GM10266 (cell line): ENCODE measurements around the gene CLIP1.
"Not testable (repeated sequence)": the region's sequence is repeated elsewhere in the genome, so short reads cannot be mapped to it uniquely, and the experiment has no call there.

Source experiments
- DNase-seq: peaks from one replicate; pipeline ENCODE4 v3.0.0; 2012; ENCODE audit errors: extremely low spot score
- TF ChIP-seq, protein P1 (sequence below): IDR thresholded peaks from 2 replicates; pipeline ENCODE4 v1.5.1; 2012; ENCODE audit warnings: mild to moderate bottlenecking, low read depth; ENCODE audit not compliant: control insufficient read depth, insufficient read depth; ENCODE audit errors: missing control alignments

The CLIP1 gene

DNA sequence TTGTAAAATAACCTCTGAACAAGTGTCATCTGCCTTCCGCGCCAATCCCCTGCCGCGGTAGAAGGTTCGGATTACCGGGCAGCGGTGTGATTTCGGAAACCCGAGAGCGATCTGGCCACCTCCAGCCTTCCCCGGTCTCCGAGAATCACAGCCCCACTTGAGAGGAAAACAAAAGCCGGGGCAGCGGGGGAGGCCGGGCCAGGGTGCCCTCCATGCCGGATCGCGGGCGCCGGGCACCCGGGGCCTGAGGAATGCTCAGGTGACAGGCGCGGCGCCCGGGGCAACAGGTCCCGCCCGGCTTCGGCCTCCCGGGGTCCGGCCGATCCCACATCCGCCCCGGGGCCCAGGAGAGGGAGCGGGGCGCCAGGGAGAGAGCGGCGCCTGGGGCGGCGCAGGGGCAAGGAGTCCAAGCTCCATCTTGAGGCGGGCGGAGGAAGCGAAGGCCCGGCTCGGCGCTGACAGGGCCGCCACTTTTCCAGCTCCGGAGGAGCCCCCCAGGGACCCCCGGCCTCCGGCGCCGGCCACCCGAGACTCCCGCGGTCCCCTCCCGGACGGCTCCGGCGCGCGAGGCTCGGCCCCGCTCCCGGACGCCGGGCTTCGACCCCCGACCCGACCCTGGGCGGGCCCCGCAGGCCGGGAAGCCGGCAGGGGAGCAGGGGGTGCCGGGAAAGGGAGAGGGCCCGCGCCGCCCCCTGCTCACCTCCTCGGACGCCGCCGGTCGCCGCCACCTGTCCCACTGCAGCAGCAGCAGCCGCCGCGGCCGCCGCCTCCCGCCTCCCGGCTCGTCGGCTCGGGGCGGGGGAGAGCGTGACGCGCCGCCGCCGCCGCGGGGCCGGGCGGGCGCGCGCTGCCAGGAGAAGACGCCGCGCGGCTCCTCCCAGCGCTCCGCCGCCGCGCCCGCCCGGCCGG, at the start of gene CLIP1:
TSS of gene CLIP1 (minus strand) at position 849 of the 909 bp plus-strand sequence. CDS start 42,217 bp downstream, outside the sequence.
- TF ChIP-seq, protein P1, sequence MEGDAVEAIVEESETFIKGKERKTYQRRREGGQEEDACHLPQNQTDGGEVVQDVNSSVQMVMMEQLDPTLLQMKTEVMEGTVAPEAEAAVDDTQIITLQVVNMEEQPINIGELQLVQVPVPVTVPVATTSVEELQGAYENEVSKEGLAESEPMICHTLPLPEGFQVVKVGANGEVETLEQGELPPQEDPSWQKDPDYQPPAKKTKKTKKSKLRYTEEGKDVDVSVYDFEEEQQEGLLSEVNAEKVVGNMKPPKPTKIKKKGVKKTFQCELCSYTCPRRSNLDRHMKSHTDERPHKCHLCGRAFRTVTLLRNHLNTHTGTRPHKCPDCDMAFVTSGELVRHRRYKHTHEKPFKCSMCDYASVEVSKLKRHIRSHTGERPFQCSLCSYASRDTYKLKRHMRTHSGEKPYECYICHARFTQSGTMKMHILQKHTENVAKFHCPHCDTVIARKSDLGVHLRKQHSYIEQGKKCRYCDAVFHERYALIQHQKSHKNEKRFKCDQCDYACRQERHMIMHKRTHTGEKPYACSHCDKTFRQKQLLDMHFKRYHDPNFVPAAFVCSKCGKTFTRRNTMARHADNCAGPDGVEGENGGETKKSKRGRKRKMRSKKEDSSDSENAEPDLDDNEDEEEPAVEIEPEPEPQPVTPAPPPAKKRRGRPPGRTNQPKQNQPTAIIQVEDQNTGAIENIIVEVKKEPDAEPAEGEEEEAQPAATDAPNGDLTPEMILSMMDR: peak; percentile 72
- DNase-seq: peak; percentile 81

DNA sequence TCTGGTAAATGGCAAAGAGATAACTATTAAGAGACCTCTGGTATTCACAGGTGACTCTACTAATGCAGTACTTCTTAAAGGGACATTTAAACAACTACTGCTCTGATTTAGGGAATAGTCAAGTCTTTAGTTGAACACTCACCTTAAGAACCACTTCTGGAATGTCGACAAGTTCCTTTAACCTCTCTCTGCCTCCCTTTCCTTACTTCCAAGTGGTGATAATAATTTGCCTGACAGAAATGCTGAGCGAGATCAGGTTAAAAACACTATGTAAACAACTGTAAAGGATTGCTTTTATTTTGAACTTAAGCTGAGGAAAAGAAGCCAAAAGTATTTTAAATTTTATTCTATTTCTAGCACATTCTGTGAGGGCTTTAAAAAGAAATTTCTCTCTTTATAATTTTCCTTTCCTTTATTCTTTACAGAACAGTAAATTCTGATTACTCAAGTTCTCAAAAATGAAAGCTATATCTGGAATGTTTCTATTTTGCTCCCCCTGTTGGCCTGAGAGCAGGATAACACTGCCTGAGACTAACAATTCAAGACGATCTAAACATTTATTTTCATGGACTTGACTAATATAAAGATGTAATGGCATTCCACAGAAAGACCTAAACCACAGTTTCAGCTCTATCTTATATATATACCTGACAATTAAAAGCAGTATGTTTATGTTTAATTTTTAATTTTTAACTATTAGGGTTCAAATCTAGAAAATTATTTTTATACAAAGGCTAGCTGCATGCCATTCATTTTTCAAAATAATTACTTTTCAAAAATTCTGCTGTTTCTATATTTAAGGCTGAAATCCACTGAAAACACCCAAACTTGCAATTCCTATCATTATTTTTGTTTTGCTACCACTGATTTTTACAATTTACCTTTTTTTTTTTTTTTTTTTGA, 49.1 kb upstream of the CLIP1 start:
- TF ChIP-seq, protein P1: peak; percentile 79
- DNase-seq: peak; percentile 37

DNA sequence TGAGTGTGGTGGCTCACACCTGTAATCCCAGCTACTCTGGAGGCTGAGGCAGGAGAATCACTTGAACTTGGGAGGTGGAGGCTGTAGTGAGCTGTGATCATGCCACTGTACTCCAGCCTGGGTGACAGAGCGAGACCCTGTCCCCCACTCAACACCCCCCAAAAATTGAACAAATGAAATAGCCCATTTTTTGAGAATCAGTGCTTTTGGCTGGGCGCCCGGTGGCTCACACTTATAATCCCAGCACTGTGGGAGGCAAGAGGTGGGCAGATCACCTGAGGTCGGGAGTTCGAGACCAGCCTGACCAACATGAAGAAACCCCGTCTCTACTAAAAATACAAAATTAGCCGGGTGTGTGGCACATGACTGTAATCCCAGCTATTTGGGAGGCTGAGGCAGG, 48.1 kb upstream of the CLIP1 start:
- DNase-seq: not testable (repeated sequence)

DNA sequence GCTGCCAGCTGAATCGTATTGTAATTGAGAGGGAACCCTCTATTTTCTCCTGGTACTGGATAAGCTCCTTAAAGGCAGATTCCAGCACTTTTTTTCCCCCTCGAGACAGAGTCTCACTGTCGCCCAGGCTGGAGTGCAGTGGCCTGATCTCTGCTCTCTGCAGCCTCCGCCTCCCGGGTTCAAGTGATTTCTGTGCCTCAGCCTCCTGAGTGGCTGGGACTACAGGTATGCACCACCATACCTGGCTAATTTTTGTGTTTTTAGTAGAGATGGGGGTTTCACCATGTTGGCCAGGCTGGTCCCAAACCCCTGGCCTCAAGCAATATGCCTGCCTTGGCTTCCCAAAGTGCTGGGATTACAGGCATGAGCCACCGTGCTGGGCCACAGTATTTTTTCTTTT, 47.4 kb upstream of the CLIP1 start:
- not testable (repeated sequence) for DNase-seq

DNA sequence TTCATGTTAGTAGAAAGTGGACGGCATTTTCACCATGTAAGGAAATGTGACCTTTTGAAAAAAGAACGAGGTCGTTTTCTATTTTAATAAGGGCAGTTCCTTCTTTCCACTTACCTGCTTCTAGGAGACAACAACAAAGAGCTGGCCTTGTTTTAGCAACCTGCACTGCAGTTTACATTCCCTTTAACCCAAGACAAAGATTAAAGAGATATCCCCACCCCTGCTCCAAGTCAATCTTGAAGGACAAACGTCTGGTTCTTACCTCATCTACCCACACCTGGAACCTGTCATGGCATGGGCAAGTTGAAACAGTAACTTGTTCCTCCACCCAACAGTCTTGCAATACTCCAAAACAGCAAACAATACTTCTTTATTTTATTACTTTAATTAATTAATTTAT, 45.5 kb upstream of the CLIP1 start:
- TF ChIP-seq, protein P1: no peak
- no peak for DNase-seq

DNA sequence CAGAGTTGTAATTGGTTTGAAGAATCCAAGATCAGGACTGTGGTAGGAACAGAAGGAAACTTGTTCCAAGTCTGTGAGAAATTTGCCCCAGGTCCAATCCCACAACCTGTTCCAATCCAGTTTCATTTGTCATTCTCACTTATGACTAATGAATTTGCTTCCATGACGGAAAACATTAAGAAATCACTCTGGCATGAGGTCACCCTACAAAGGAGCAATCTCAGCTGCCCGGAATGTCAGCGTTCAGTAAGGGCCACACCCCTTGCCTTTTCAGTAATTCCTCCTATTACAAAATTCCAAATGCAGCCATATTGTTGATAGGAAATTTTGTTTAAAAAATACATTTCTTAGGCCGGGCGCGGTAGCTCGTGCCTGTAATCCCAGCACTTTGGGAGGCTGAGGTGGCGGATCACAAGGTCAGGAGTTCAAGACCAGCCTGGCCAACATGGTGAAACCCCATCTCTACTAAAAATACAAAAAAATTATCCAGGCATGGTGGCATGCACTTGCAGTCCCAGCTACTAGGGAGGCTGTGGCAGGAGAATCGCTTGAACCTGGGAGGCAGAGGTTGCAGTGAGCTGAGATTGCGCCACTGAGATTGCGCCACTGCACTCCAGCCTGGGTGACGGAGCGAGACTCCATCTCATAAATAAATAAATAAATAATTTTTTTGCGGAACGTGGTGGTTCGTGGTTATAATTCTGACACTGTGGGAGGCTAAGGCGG, 42.0 kb upstream of the CLIP1 start:
- not testable (repeated sequence) for DNase-seq

DNA sequence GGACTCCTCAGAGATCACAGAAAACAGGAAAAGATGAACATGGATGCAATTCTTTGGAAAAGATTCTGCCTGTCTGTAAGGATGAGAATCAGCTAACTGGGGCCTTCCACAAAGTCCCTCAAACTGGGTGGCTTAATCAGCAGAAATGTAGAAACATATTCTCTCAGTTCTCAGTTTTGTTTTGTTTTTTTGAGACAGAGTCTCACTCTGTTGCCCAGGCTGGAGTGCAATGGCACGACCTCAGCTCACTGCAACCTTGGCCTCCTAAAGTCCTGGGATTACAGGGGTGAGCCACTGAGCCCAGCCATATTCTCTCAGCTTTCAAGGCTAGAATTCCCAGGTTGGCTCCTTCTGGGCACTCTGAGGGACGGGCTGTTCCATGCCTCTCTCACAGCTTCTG, 38.2 kb upstream of the CLIP1 start:
- no peak for DNase-seq
- TF ChIP-seq, protein P1: no peak

DNA sequence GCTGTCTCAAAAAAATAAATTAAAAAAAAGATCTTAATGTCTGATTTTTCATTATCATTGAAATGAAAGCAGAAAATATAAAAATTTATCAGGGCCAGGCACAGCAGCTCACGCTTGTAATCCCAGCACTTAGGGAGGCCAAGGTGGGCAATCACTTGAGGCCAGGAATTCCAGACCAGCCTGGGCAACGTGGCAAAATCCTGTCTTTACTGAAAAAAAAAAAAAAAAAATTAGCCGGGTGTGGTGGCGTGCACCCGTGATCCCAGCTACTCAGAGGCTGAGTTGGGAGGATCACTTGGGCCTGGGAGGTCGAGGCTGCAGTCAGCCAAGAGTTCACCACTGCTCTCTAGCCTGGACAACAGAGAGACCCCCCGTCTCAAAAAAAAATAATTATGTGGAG, 37.6 kb upstream of the CLIP1 start:
- TF ChIP-seq, protein P1: no peak
- DNase-seq: no peak
